SK-N-SH (cell line): ENCODE results near the gene NELFB. TPM values are rescaled to one million over a fixed set of nuclear protein-coding genes. Genes with fewer than 3 reads are reported as not detected.
A peak's percentile ranks its signal among the peaks of the same experiment; 100 is the strongest.

Source experiments
- CTCF ChIA-PET: fragments of 300-600, 350-600 bp; formaldehyde crosslinking; extraction: SDS; loops from one replicate; lab custom pipeline; 2021; lab: Yijun Ruan, JAX
- POLR2A ChIA-PET: fragments of 350-600 bp; sonication (Branson Sonifier 250); formaldehyde crosslinking; extraction: SDS; loops from one replicate; lab custom pipeline; 2020; ENCODE audit warnings: antibody characterized with exemption, inconsistent platforms; lab: Yijun Ruan, JAX
- DNase-seq: peaks from one replicate; pipeline ENCODE4 v3.0.0; 2012
- H2AFZ ChIP-seq: fragments of 200-600 bp; sonication (generic); 2 replicates; pipeline ENCODE4 v1.8.1; 2016; ENCODE audit warnings: antibody characterized with exemption, mild to moderate bottlenecking, low read depth
- H3F3A ChIP-seq: fragments of 200-600 bp; sonication (generic); replicated peaks from 2 replicates; pipeline ENCODE3; 2016; ENCODE audit warnings: antibody characterized with exemption, mild to moderate bottlenecking; ENCODE audit not compliant: insufficient read depth
- H3K27ac ChIP-seq, 2 experiments: fragments of 200-500 bp in 1 of 2; fragments of 200-600 bp in 1 of 2; sonication (Bioruptor generic) in 1 of 2; sonication (generic), shearing (Covaris generic) in 1 of 2; 2 replicates each; pipeline versions ENCODE4 v1.5.1 to v1.6.1; 2014 to 2016; ENCODE audit warnings: low read depth in 2 of 2, inconsistent platforms in 1 of 2, low read length in 1 of 2, mild to moderate bottlenecking in 1 of 2, mixed read lengths in 1 of 2
- H3K27me3 ChIP-seq: fragments of 200-600 bp; sonication (generic), shearing (Covaris generic); 2 replicates; pipeline ENCODE4 v1.6.1; 2016; ENCODE audit warnings: mixed run types; ENCODE audit not compliant: insufficient read depth
- H3K36me3 ChIP-seq, 2 experiments: fragments of 200-500 bp in 1 of 2; fragments of 200-600 bp in 1 of 2; sonication (Bioruptor generic) in 1 of 2; sonication (generic) in 1 of 2; replicated peaks in 1 of 2; 2 replicates each; pipeline versions ENCODE3 to v1.5.1; 2014 to 2016; ENCODE audit warnings: low read length in 1 of 2, mild to moderate bottlenecking in 1 of 2; ENCODE audit not compliant: insufficient read depth in 2 of 2, control insufficient read depth in 1 of 2
- H3K4me1 ChIP-seq, 2 experiments: fragments of 200-500 bp in 1 of 2; fragments of 200-600 bp in 1 of 2; sonication (Bioruptor generic) in 1 of 2; sonication (generic), shearing (Covaris generic) in 1 of 2; 2 replicates each; pipeline versions ENCODE4 v1.5.1 to v1.6.1; 2014 to 2016; ENCODE audit warnings: low read depth in 1 of 2, low read length in 1 of 2, mixed run types in 1 of 2; ENCODE audit not compliant: insufficient read depth in 2 of 2, control insufficient read depth in 1 of 2
- H3K4me2 ChIP-seq: fragments of 200-600 bp; sonication (generic), shearing (Covaris generic); 2 replicates; pipeline ENCODE4 v1.6.1; 2017; ENCODE audit warnings: mixed run types
- H3K4me3 ChIP-seq, 2 experiments: fragments of 200-500 bp in 1 of 2; fragments of 200-600 bp in 1 of 2; sonication (Bioruptor generic) in 1 of 2; sonication (generic), shearing (Covaris generic) in 1 of 2; 2 replicates each; pipeline versions ENCODE4 v1.5.1 to v1.8.1; 2014 to 2016; ENCODE audit warnings: low read depth in 2 of 2, inconsistent platforms in 1 of 2, low read length in 1 of 2, mild to moderate bottlenecking in 1 of 2, mixed read lengths in 1 of 2, moderate library complexity in 1 of 2
- H3K79me2 ChIP-seq: fragments of 200-600 bp; sonication (generic); 2 replicates; pipeline ENCODE4 v1.8.1; 2017; ENCODE audit warnings: mild to moderate bottlenecking; ENCODE audit not compliant: insufficient read depth
- H3K9ac ChIP-seq: fragments of 200-600 bp; sonication (generic); 2 replicates; pipeline ENCODE4 v1.6.1; 2017; ENCODE audit warnings: mixed run types
- H3K9me2 ChIP-seq: fragments of 200-600 bp; sonication (generic); 2 replicates; pipeline ENCODE4 v1.6.1; 2017; ENCODE audit warnings: mixed run types
- H3K9me3 ChIP-seq: fragments of 200-600 bp; sonication (generic); 2 replicates; pipeline ENCODE4 v1.6.1; 2017; ENCODE audit warnings: mixed run types, mild to moderate bottlenecking, moderate library complexity
- H4K20me1 ChIP-seq: fragments of 200-600 bp; sonication (generic); 2 replicates; pipeline ENCODE4 v1.6.1; 2017; ENCODE audit warnings: mild to moderate bottlenecking, mixed run types; ENCODE audit not compliant: insufficient read depth
- ELF1 ChIP-seq: IDR thresholded peaks from 2 replicates; pipeline ENCODE4 v1.4.0; 2012
- EP300 ChIP-seq, 2 experiments: IDR thresholded peaks; 2 replicates each; pipeline versions ENCODE4 v1.4.0 to v1.6.1; 2012; ENCODE audit warnings: borderline replicate concordance in 1 of 2, low read depth in 1 of 2, low read length in 1 of 2
- EZH2phosphoT487 ChIP-seq: fragments of 200-600 bp; sonication (generic); IDR thresholded peaks from 2 replicates; pipeline ENCODE4 v1.6.1; 2017; ENCODE audit warnings: low read depth, mixed run types, mild to moderate bottlenecking, antibody characterized with exemption, moderate library complexity, borderline replicate concordance
- FOSL2 ChIP-seq: IDR thresholded peaks from 2 replicates; pipeline ENCODE4 v1.4.0; 2012; ENCODE audit warnings: low read depth, mild to moderate bottlenecking, moderate library complexity, borderline replicate concordance
- FOXJ3 ChIP-seq: sonication (generic); formaldehyde crosslinking; IDR thresholded peaks from 2 replicates; pipeline ENCODE4 v1.5.1; 2020; ENCODE audit warnings: mild to moderate bottlenecking, missing genetic modification reagents
- FOXM1 ChIP-seq: IDR thresholded peaks from 2 replicates; pipeline ENCODE4 v1.4.0; 2012; ENCODE audit warnings: low read depth, mild to moderate bottlenecking
- GABPA ChIP-seq: IDR thresholded peaks from 2 replicates; pipeline ENCODE4 v1.4.0; 2012; ENCODE audit warnings: low read depth, mild to moderate bottlenecking
- GATA2 ChIP-seq: sonication (generic); formaldehyde crosslinking; IDR thresholded peaks from 2 replicates; pipeline ENCODE4 v1.5.0; 2020; ENCODE audit warnings: mild to moderate bottlenecking, missing genetic modification reagents
- IRF3 ChIP-seq: fragments of 150-350 bp; IDR thresholded peaks from 2 replicates; pipeline ENCODE4 v1.6.1; 2016; ENCODE audit warnings: mild to moderate bottlenecking, low read depth, low read length
- JUND ChIP-seq: IDR thresholded peaks from 2 replicates; pipeline ENCODE4 v1.4.0; 2012
- MEF2A ChIP-seq: IDR thresholded peaks from 2 replicates; pipeline ENCODE4 v1.4.0; 2012; ENCODE audit warnings: low read depth, borderline replicate concordance
- MXI1 ChIP-seq: IDR thresholded peaks from 2 replicates; pipeline ENCODE4 v1.6.1; 2012; ENCODE audit warnings: mild to moderate bottlenecking, low read depth, low read length, improper control_type of control experiment
- NFIC ChIP-seq: IDR thresholded peaks from 2 replicates; pipeline ENCODE4 v1.4.0; 2012; ENCODE audit warnings: borderline replicate concordance
- NRF1 ChIP-seq: IDR thresholded peaks from 2 replicates; pipeline ENCODE4 v1.6.1; 2012; ENCODE audit warnings: low read depth, mild to moderate bottlenecking, low read length
- POLR2AphosphoS5 ChIP-seq: IDR thresholded peaks from 2 replicates; pipeline ENCODE4 v1.6.1; 2012; ENCODE audit warnings: low read depth, low read length
- RAD21 ChIP-seq: IDR thresholded peaks from 2 replicates; pipeline ENCODE4 v1.6.1; 2012; ENCODE audit warnings: mild to moderate bottlenecking, low read length
- RCOR1 ChIP-seq: fragments of 150-350 bp; IDR thresholded peaks from 2 replicates; pipeline ENCODE4 v1.6.1; 2017; ENCODE audit warnings: antibody characterized with exemption, low read length
- REST ChIP-seq: IDR thresholded peaks from 2 replicates; pipeline ENCODE4 v1.6.1; 2012; ENCODE audit warnings: mild to moderate bottlenecking, low read depth, low read length, moderate library complexity
- RFX5 ChIP-seq: IDR thresholded peaks from 2 replicates; pipeline ENCODE4 v1.6.1; 2012; ENCODE audit warnings: mild to moderate bottlenecking, improper control_type of control experiment, low read length
- RXRA ChIP-seq: IDR thresholded peaks from 2 replicates; pipeline ENCODE4 v1.4.0; 2012; ENCODE audit warnings: low read depth, mild to moderate bottlenecking, borderline replicate concordance
- SIN3A ChIP-seq: IDR thresholded peaks from 2 replicates; pipeline ENCODE4 v1.6.1; 2012; ENCODE audit warnings: low read depth, mild to moderate bottlenecking, low read length, moderate library complexity, borderline replicate concordance
- SMC3 ChIP-seq: IDR thresholded peaks from 2 replicates; pipeline ENCODE4 v1.6.1; 2012; ENCODE audit warnings: low read depth, low read length, improper control_type of control experiment
- TAF1 ChIP-seq: IDR thresholded peaks from 2 replicates; pipeline ENCODE4 v1.6.1; 2012; ENCODE audit warnings: low read depth, mild to moderate bottlenecking, low read length, moderate library complexity, borderline replicate concordance
- TEAD4 ChIP-seq: IDR thresholded peaks from 2 replicates; pipeline ENCODE4 v1.4.0; 2012; ENCODE audit warnings: mild to moderate bottlenecking, borderline replicate concordance; ENCODE audit not compliant: insufficient read depth
- YY1 ChIP-seq: IDR thresholded peaks from 2 replicates; pipeline ENCODE4 v1.4.0; 2012; ENCODE audit warnings: low read depth, mild to moderate bottlenecking
- WGBS: methylation state at CpG from one replicate; pipeline ENCODE4 v1.1.6; 2017; ENCODE audit warnings: low lambda C conversion rate; 5-methylcytosine and 5-hydroxymethylcytosine counted together
- polyA plus RNA-seq, 3 experiments: library from polyadenylated mRNA; depleted of rRNA; stranded (reverse); fragments of >200 nt; gene quantifications; 2 replicates each; pipeline ENCODE4 v1.2.3, GENCODE V29; 2012
- TF ChIP-seq, protein P1 (sequence below): fragments of 150-350 bp; IDR thresholded peaks from 2 replicates; pipeline ENCODE4 v1.6.1; 2017; ENCODE audit warnings: antibody characterized with exemption, low read length, low read depth, borderline replicate concordance
- TF ChIP-seq, protein P2 (sequence below): IDR thresholded peaks from 2 replicates; pipeline ENCODE4 v1.4.0; 2012; ENCODE audit warnings: low read depth

NELFB gene
- polyA plus RNA-seq, 1 of the 3 experiments (the other 2 are of a cell fraction) = 62.7 TPM

GRCh38 chr9:137223078-137223970, 31.8 kb upstream of the NELFB start:
- ChIA-PET CTCF (interaction anchor here (0.6 to 7.7 kb wide), 10 partner anchors 14 to 177 kb away, joined by 3 to 95 read pairs (median 5); partner anchors contain the start of genes ANAPC2, NELFB, NPDC1 and SSNA1), POLR2A (interaction anchor here (0.8 to 3.4 kb wide), 9 partner anchors 17 to 136 kb away, joined by 3 to 18 read pairs (median 4); partner anchors contain the start of genes ANAPC2, MAN1B1, NDOR1 and SSNA1)
- peak; percentile 99 for DNase-seq
- TF ChIP-seq FOSL2 = no peak
- no peak for TF ChIP-seq EP300 (IDR thresholded peaks at IDR 0.05; ENCODE audit: borderline replicate concordance in 1 of 2, low read depth in 1 of 2, low read length in 1 of 2)
- no peak for TF ChIP-seq GATA2 (CRISPR knock-in tag)
- TF ChIP-seq YY1 = peak; percentile 47; the same call in 1 of the 2 replicates
- TF ChIP-seq MEF2A = no peak
- TF ChIP-seq SIN3A = 0 out of 2 replicates have a peak, but pooled peaks have one; percentile 34
- no peak for TF ChIP-seq RXRA
- TF ChIP-seq ELF1 = peak; percentile 73
- TF ChIP-seq MXI1 = no peak; the same call in 1 of the 2 replicates
- TF ChIP-seq RFX5 = no peak; the same call in 1 of the 2 replicates
- peak; percentile 65 for TF ChIP-seq POLR2AphosphoS5
- TF ChIP-seq NRF1 = peak; percentile 81
- TF ChIP-seq JUND = peak; percentile 35; the same call in 1 of the 2 replicates
- TF ChIP-seq, protein P1, sequence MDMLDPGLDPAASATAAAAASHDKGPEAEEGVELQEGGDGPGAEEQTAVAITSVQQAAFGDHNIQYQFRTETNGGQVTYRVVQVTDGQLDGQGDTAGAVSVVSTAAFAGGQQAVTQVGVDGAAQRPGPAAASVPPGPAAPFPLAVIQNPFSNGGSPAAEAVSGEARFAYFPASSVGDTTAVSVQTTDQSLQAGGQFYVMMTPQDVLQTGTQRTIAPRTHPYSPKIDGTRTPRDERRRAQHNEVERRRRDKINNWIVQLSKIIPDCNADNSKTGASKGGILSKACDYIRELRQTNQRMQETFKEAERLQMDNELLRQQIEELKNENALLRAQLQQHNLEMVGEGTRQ = no peak
- TF ChIP-seq IRF3 = no peak
- TF ChIP-seq, protein P2, sequence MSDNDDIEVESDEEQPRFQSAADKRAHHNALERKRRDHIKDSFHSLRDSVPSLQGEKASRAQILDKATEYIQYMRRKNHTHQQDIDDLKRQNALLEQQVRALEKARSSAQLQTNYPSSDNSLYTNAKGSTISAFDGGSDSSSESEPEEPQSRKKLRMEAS = peak; percentile 54; the same call in 1 of the 2 replicates
- TF ChIP-seq RAD21 = no peak
- peak; percentile 62; the same call in 1 of the 2 replicates for TF ChIP-seq TAF1
- TF ChIP-seq NFIC = no peak
- no peak for TF ChIP-seq TEAD4
- no peak for TF ChIP-seq FOXJ3 (CRISPR knock-in tag)
- TF ChIP-seq RCOR1 = no peak
- TF ChIP-seq GABPA = peak; percentile 90
- TF ChIP-seq EZH2phosphoT487 = no peak
- no peak for TF ChIP-seq REST
- no peak for TF ChIP-seq FOXM1
- TF ChIP-seq SMC3 = no peak

More at GRCh38 chr9:137223078-137223970, 31.8 kb upstream of the NELFB start:
- peak overlapping the region; percentile 99 for H3K4me2 ChIP-seq
- no peaks in the 10 kb centered on the region for H3K9me2 ChIP-seq
- peak overlapping the region; percentile 75 to 86 for H3K27ac ChIP-seq
- H3K36me3 ChIP-seq = no peaks in the 10 kb centered on the region
- H3K79me2 ChIP-seq = no peaks in the 10 kb centered on the region
- no peaks in the 10 kb centered on the region for H4K20me1 ChIP-seq
- WGBS = 2% methylated on average over 20 of the region's 63 CpGs
- H3F3A ChIP-seq = peaks cover 16% of the 10 kb centered on the region
- peak overlapping the region; percentile 82 for H3K9ac ChIP-seq
- H3K4me1 ChIP-seq = peaks cover 5 to 41% of the 10 kb centered on the region in 2 experiments; a peak in 1 of 4 replicates
- peak overlapping the region; percentile 91 for H2AFZ ChIP-seq
- no peaks in the 10 kb centered on the region for H3K27me3 ChIP-seq
- H3K9me3 ChIP-seq = no peaks in the 10 kb centered on the region
- peak overlapping the region; percentile 69 to 92 for H3K4me3 ChIP-seq
